GM18951 (cell line): ENCODE measurements around the gene EPN3.

ENCODE experiments used
- POLR2A ChIP-seq: IDR thresholded peaks from 4 replicates; pipeline ENCODE4 v1.6.1; 2011; ENCODE audit warnings: mild to moderate bottlenecking; ENCODE audit not compliant: insufficient read length, insufficient read depth; ENCODE audit errors: extremely low read depth
- in situ Hi-C: fragments of 300-500 bp; cut with MboI; formaldehyde crosslinking; loops from one replicate; pipeline ENCODE4 v1.12.0; 2022; ENCODE audit warnings: low sequenced_read_pairs, mixed read lengths, inconsistent platforms; ENCODE audit not compliant: unreplicated experiment

The EPN3 gene

DNA sequence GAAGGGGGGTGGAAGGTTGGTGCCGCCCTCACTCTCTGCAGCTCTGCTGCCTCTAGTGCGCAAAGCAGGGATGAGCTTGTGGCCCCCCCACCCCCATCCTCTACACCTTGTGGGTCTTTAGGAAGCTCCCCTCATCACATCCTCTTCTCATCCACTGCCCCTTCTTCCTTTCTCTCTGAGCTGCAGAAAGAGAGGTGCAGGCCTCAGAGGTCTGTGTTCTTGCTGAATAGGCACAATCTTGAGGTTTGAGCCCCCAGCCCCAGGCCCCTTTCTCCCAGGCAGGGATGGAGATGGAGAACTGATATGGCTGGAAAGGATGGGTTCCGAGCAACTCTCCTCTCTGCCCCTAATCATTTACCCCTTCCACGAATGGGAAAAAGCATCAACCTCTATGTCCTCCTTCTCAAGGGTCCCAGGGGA lies 30.6 kb downstream of the EPN3 start:
- in situ Hi-C loops: no loop called here
- TF ChIP-seq POLR2A: no peak

DNA sequence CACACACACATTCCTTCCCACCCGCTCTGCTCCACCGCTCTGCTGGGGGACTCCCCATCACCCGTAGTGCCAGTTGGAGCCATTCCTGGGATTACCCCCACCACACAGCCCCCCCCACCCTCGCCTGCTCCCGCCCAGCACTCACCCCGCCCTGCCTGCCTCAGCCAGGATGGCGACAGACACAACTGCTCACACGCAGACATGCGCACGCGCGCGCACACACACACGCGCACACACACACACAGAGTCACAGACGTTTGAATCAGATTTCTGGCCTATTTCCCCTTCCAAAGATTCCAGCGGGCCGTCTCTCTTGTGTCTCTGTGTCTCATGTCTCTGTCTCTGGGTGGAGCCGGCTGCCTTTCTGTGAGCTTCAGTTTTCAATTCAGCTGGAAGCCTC lies 32.4 kb downstream of the EPN3 start:
- in situ Hi-C loops: no loop called here
- TF ChIP-seq POLR2A: no peak

DNA sequence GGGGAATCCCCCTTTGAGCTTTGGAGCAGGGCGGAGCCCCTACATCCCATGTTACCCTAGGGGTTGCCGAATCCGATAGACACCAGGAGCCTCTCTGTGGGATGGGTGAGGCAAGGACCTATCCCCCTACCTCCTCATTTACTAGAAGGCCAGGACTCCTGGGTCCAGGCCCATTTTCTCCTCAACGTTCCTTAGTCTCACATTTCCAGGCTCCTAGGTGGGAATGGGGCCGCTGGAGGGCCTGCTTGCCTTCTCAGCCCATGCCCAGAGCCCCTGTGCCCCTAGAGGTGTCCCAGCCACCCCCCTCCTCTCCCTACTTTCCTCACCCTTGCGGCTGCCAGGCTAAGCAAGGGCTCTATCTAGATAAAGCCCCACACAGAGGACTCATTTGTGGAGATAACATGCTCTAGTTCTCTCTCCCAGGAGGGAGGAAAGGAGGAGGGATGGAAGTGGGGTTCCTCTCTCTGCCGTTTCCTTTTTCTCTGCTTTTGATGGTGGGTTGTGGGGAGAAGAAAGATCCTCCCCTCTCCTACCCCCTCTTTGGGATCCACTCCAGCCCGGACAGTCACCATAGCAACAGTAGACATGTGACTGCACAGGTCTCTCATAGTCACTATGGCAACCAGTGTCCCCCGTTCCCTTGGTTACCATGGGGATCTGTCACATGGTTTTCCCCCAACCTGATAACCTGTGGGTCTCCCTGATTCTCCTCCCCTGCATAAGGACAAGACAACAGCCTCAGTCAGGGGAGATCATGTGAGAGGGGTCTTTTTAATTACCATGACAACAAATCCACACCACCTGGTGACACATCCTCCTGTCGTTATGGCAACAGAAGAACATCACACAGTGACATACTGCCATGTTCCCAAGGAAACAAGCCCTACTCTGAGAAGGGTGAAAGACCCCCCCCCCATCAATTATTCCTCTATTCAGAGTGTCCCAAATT lies 33.1 kb downstream of the EPN3 start:
- in situ Hi-C loops: no loop called here
- TF ChIP-seq POLR2A: no peak

DNA sequence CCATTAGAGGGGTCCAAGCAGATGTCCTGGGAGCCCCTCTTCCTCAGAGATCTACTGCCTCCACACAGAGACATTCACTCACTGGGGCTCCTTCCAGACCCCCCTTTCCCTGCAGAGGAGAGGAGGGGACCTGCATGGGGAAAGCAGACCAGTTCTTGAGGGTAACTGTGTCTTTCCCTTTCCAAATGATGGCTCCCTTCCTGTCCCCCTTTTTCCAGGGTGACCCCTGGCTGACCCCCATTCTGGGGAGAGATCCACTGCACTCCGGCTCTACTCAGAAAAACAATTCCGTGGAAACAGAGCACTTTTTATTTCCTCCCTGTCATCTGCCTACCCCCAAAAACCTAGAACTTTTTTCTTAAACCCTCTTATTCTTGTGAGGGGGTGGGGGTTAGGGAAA lies 34.4 kb downstream of the EPN3 start:
- TF ChIP-seq POLR2A: no peak
- in situ Hi-C loops: no loop called here

DNA sequence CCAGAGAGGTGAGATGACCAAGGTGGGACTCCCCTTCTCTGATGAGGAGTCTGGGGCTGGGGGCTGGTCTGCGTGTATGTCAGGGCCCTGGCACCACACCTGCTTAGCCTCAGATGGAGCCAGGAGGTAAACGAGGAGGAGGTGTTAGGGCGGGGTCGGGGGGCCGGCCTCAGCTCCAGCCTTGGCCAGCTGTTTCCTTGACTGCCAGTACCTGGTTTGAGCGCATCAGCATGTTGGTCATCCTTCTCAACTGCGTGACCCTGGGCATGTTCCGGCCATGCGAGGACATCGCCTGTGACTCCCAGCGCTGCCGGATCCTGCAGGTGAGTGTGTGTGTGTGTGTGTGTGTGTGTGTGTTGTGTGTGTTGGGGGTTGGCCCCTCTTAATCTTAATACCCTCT lies 36.1 kb downstream of the EPN3 start:
- in situ Hi-C loops: no loop called here
- TF ChIP-seq POLR2A: no peak

DNA sequence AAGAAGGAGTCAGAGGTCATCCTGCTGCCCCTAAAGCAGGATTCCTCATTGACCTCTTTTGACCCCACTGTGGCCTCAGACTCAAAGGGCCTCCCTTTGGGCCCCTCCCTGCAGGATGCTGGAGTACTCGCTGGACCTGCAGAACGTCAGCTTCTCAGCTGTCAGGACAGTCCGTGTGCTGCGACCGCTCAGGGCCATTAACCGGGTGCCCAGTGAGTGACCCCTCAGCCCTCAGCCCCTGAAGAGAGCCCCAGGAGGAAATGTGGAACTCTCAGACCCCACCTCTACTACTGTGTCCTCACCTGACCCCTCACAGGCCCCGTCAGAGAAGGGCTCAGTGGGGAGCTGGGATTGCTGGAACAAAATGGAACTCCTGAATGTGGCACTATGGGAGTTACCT lies 37.1 kb downstream of the EPN3 start:
- in situ Hi-C loops: no loop called here
- no peak for TF ChIP-seq POLR2A

DNA sequence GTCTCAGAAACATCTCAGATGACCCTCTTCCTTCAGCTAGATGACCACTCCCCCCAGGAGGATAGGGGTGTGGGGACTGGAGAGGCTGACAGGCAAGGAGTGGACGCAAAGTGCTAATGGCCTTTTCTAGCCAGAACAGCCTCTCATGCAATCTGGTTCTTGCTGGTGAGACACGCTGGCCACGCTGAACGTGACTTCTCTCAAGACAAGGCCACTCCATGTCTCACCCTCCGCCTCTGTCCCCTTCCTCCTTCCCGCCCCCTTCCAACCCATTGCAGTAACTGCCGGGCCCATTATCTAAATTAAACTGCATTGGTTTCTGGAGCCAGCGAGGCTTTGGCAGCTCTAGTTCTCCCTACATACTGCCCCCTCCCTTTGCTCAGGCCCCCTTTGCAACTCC lies 37.5 kb downstream of the EPN3 start:
- TF ChIP-seq POLR2A: no peak
- in situ Hi-C loops: no loop called here

DNA sequence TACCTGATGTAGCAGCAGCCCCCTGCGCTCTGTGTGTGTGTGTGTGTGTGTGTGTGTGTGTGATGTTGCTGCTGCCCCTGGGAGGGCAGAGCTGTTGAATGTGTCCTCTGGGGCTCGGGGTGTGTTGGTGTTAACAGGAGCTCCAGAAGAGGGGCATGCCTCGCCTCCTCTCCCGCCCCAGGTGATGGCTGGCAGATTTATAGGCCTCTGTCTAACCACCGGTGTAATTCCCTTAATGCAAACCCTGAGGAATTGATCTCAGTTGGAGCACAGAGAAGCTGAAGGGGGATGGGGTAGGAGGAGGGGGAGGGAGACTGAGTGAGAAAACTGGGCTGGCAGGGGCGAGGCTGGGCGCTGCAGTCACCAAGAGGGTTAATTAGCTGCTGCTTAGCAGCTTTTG lies 38.0 kb downstream of the EPN3 start:
- in situ Hi-C loops: no loop called here
- TF ChIP-seq POLR2A: no peak

DNA sequence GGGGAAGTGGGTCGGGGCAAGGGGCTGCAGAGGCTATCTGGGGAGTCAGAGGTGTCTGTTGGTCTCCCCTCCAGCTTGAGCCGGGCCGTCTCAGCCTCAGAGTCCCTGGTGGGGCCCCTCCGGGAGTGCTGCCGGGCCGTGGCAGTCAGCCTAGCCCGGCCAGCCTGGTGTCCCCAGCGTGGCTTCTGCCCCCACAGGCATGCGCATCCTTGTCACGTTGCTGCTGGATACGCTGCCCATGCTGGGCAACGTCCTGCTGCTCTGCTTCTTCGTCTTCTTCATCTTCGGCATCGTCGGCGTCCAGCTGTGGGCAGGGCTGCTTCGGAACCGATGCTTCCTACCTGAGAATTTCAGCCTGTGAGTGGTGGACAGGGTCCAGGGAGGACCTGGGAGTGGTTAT lies 39.1 kb downstream of the EPN3 start:
- in situ Hi-C loops: no loop called here
- no peak for TF ChIP-seq POLR2A

DNA sequence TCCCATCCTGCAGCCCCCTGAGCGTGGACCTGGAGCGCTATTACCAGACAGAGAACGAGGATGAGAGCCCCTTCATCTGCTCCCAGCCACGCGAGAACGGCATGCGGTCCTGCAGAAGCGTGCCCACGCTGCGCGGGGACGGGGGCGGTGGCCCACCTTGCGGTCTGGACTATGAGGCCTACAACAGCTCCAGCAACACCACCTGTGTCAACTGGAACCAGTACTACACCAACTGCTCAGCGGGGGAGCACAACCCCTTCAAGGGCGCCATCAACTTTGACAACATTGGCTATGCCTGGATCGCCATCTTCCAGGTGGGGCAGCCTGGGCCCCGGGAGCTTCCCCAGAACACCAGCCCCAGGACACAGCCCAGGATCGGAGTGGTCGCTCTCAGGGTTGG lies 40.0 kb downstream of the EPN3 start:
- no peak for TF ChIP-seq POLR2A
- in situ Hi-C loops: no loop called here

DNA sequence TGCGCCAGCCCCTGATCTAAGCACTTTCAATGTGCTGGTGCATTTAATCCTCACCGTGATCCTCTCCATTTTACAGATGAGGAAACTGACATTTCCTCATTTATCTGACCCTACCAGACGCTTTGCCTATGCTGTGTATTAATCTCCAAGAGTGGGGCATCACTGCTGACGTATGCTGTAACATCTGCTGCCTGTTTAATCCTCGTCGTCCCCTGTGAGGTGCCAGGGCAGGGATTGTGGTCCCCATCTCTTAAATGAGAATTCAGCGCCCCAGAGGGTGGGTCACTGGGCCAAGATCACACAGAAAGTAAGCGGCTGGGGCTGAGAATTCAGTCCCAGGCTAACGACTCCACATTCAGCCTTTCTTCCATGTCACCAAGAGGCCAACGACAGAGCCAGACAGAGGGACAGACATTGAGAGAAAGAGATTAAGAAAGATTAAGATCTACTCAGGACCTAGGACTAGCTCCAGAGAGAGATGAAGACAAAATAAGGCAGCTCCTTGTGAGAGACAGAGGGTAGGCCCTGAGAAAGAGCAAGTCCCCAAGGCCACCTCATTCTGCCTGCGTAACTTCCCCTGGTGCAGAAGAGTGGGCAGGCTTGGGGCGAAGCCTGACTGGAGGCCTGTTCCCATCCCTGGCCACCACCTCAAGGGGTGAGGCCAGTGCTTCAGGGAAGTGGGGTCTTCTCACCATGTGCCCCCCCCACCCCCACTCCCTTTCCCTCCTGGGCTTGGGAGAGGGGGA lies 41.5 kb downstream of the EPN3 start:
- no peak for TF ChIP-seq POLR2A
- in situ Hi-C loops: no loop called here

DNA sequence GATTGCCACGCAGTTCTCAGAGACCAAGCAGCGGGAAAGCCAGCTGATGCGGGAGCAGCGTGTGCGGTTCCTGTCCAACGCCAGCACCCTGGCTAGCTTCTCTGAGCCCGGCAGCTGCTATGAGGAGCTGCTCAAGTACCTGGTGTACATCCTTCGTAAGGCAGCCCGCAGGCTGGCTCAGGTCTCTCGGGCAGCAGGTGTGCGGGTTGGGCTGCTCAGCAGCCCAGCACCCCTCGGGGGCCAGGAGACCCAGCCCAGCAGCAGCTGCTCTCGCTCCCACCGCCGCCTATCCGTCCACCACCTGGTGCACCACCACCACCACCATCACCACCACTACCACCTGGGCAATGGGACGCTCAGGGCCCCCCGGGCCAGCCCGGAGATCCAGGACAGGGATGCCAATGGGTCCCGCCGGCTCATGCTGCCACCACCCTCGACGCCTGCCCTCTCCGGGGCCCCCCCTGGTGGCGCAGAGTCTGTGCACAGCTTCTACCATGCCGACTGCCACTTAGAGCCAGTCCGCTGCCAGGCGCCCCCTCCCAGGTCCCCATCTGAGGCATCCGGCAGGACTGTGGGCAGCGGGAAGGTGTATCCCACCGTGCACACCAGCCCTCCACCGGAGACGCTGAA lies 43.2 kb downstream of the EPN3 start:
- in situ Hi-C loops: no loop called here
- no peak for TF ChIP-seq POLR2A

DNA sequence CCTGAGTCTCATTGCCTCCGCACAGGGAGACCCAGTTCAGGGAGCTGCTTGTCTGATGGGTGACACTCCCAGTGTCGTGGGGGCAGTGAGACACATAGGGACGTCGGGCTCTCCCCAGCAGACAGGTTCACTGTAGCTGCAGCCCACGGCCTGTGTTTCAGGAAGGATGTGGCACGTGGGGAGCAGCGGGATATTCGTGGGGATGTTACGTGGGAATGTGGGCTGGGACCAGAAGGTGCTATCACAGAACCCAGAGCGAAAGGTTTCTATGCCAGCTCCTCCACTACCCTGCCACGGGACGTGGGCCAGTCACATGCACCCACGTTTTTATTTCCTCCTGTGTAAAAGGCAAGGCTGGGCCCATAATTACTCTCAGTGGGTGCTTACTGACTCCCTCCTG lies 44.3 kb downstream of the EPN3 start:
- TF ChIP-seq POLR2A: no peak
- in situ Hi-C loops: no loop called here
